Left colon (tissue), 2 donors: ENCODE data around the gene PTPRD. TPM values are rescaled to one million over a fixed set of nuclear protein-coding genes. Genes with fewer than 3 reads are reported as not detected.

Experiments
- ATAC-seq: fragments of 200-7000 bp; cut with Tn5 transposase; one replicate; pipeline ENCODE4 v1.9.1; 2020; ENCODE audit warnings: mild to moderate bottlenecking, moderate library complexity
- DNase-seq, 2 donors: peaks; one replicate each; pipeline ENCODE4 v3.0.0-alpha.2; 2020
- intact Hi-C, 2 donors: fragments of 100-400 bp; cut with DNase I in 1 of 2; cut with micrococcal nuclease in 1 of 2; formaldehyde crosslinking; loops; one replicate each; pipeline versions ENCODE4 v1.11.2 to v1.14.0; 2022; cut with DNase I, micrococcal nuclease
- total RNA-seq, 2 donors: library from RNA; stranded (reverse); fragmentation: NEBNext Ultra II Directional; extraction: Animal tissue kit (Norgen Biotek cat#: 25700); gene quantifications; one replicate each; pipeline ENCODE4 v1.2.1, GENCODE V29; 2021
- donor health status: DM: no; HTN: no; CAD: no.
- donor health status: DM: yes; HTN: yes; CAD: no.

The PTPRD gene
- total RNA-seq, 2 donors from 2014 or later, result 95.1 to 107 TPM

DNA sequence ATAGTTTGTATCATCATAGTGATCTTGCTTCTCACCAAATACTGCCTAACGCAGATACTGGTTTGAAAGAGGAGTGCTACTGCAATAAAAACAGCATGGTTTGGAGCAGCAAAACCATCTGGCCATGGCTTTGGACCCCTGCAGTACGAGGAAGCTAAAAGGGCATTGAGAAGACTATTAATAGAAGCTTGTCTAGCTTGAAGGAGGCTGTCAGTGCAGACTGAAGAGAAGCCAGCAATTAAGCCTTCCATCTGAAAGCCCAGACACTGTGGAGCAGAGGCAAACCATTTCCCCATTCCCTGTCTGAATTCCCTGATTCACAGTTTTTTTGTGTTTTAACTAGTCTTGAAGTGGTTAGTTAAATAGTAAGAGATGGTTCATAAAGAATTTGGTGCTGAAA lies 281.6 kb downstream of the PTPRD start:
- ATAC-seq, result no peak
- no peak for DNase-seq

DNA sequence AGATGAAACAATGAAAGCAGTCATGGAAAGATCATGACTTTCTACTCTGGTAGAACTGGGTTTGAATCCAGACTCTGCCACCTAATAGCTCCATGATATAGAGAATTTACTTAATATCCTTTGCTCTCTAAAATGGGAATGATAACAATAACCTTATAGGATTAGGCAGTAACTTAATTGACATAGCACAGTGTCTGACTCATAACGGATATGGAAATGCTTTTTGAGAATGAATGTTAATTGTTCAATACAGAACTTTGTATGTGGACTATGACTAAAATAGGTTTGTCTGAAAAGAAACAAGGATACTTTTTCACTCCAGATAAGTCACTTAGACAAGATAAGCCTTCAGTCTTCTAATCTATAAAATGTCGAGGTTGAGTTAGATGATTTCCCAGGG lies 330.7 kb downstream of the PTPRD start:
- no peak for DNase-seq
- intact Hi-C loops, result no loop called here
- no peak for ATAC-seq

More for the DNA sequence above, 281.6 kb downstream of the PTPRD start:
- intact Hi-C loops, result no loop called here

DNA sequence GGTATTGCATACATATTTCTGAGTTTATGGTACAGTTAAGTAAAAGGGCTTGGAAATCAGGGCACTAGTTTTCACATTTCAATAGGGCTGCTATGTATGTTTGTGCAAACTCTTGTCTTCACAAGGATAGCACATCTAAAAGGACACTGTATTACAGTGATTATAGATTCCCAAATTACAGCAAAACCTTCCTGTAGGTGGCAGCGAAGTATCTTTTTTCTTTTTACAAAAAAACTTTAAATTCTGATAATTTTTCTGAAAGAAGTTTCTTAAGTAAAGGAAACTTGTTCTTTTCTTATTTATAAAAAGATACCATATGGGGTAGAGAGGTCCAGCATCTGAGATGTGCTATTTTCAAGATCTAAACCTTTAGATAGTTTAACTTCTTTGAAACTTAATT lies 337.8 kb downstream of the PTPRD start:
- DNase-seq, result no peak
- intact Hi-C loops, result no loop called here
- no peak for ATAC-seq

DNA sequence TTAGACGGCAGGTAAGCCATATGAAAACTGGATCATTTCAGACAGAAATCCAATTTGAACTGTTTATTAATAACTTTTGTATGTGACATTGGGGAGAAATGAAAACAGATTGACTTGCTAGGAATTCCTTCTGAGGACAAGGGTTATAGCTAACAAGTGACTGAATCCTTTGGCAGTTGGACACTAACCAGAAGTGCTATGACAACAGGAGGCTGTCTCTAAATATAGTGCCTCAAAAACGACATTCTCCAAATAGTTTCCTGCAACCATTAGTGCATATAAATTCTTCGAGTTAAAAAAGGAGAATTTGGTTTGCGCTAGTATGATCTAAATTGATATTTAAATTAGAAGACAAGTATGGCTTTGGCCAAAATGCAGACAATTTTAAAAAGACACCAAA lies 338.6 kb downstream of the PTPRD start:
- intact Hi-C loops, result no loop called here
- ATAC-seq (no peak), DNase-seq (no peak)

DNA sequence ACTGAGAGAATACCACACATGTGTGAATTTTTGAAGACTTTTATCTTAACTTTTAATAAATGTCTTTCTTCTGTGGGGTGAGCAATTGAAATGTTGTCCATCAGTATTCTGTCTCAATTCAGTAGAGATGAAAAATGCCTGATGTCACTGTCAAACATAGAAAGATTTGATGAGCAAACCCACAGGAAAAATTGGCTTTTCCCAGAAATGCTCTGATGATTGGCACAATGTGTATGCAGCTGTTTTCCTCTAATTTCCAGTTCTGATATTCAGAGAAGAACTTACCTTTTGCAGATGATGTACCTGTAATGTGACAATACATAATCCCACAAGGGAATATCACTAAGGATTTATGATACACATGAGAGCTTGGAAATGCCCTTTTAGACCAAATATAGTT lies 340.0 kb downstream of the PTPRD start:
- ATAC-seq (no peak), DNase-seq (no peak)
- intact Hi-C loops, result no loop called here

DNA sequence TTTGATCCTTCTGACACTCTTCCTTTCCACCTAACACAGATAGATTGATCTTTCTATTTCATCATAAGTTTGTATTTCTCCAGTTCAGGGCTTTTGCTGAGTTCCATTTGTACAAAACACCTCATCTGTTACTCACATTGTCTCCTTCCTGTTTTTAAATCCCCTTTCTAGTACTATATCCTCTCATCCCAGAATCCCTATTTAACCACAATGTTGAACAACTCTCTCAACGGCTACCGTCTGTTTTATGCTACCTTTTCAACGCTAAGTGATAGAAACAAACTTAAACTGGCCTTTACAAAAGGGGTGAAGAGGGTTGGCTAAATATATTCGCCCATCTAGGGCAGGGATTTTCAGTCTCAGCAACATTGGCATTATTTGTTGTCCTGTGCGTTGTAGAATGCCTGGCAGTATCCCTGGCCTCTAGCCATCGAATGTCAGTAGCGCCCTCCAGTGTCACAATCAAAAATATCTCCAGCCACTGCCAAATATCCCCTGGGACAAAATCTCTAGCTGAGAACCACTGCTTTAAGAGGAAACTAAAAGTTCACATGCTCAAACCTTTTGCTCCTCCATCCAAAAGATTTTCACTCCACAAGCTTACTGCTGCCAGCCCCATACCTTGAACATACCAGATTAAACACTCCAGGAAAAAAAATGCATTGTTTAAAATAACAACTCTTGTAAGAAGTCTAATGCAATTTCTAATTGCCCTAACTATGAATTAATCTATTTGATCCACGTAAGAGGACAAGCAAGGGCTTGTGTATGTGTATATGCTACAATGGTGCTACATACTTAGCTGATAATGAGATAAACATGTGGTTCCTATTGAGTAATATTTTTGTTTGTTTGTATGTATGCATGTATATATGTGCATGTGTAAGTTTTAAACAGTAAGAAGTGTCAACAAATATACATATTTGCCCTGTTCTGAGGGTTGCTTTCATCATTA lies 344.0 kb downstream of the PTPRD start:
- ATAC-seq (no peak), DNase-seq (no peak)
- intact Hi-C loops, result no loop called here

DNA sequence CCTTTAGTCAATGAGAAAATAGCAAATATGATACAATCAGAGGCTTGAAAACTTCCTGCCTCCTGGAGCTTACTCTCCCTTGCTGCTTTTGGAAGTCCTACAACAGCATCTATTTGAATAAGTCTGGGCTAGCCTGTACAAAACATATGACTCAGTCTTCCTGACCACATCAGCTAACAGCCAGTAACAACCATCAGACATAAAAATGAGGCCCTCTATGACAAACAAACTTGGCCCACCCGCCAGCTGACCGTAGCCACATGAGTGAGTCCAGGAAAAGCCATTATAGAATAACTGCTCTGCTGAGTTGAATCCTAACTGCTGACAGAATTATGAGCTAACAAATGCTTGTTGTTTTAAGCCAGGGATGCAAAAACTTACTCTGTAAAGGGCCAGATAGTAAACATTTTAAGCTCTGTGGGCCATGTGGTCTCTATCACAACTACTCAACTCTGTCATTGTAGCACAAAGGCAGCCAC lies 347.6 kb downstream of the PTPRD start:
- intact Hi-C loops, result no loop called here
- ATAC-seq (no peak), DNase-seq (no peak)

DNA sequence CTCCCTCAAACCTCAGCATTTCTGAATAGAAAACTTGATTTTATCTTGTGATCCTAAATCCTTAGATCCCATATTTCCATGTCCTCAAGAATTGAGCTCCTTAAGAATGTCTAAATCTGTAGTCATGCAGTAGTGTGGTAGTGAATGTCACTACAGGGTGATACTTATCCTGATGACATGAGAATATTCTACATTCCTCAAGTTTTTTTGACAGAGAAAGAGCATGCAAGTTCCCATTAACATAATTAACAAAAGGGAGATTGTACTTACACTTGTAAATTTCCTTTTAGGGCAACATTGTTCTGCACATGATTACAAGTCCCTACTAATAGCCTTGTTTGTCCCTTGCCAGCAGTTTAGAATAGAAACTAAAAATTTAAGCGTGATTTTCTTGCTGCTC lies 352.3 kb downstream of the PTPRD start:
- DNase-seq (no peak), ATAC-seq (no peak)
- intact Hi-C loops, result no loop called here

DNA sequence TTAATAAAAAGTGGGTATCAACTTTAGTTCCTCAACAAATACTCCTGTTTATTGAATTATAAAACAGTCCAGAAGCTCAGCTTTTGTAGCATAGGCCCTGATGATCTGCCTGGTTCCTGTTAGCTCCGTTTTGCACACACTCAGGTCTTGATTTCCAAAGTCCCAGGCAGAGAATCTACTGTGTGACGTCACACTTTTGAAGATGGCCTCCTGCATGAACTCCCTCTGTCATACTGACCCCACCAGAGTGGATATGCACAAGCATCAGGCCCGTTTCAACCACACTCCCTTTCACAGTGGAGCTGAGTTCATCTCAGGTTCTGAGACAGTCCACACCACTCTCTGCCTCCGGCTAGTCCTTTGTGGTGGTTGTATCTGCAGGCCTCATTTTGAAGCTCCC lies 353.1 kb downstream of the PTPRD start:
- intact Hi-C loops, result no loop called here
- DNase-seq, result no peak
- no peak for ATAC-seq

DNA sequence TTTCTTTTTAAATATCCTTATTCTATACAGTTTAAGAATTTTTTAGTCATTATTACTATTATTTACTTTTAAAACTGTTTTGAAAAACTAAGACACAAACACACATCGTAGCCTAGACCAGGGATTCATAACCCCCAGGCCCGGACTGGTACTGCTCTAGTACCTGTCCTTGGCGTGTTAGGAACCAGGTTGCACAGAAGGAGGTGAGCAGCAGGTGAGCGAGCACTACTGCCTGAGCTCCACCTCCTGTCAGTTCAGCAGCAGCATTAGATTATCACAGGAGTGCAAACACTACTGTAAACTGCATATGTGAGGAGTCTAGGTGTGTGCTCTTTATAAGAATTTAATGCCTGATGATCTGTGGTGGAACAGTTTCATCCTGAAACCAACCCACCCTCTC lies 357.0 kb downstream of the PTPRD start:
- DNase-seq (no peak), ATAC-seq (no peak)
- intact Hi-C loops, result no loop called here

DNA sequence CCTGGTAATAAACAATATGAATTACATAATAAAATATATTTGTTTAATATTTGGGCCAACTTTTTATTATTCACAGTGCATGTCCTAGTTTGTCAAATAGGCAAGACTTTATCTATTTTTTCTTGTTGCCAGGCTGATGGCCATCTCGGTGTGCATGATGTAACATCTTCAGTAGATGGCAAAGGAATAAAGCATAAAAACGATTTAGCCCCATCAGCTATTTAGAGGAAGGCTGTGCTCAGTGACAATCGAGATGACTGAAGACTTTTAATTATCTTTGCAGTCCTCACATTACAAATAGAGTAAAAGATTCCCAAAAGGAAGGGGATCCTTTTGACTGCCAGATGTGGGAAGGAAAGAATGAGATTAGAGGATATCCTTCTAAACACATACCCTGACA lies 358.5 kb downstream of the PTPRD start:
- DNase-seq (no peak), ATAC-seq (no peak)
- intact Hi-C loops, result no loop called here

DNA sequence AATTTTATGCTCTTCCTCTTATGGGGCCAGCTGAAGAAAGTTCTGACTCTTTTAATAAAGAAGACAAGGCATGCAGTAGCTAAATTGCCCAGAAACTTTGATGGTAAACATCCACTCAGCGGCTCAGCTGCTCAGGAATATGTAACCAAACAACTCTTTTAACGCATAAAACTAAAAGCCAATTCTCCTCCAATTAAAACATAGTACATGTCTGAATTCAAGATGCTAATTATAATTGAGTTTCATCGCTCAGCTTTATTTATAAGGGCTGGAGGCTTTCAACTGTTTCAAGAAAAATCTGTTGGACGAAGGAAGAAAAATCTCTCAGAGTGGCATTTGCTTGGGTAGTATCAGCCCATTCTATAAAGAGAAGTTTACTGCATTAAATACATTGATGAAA lies 359.5 kb downstream of the PTPRD start:
- intact Hi-C loops, result no loop called here
- DNase-seq (no peak), ATAC-seq (no peak)

DNA sequence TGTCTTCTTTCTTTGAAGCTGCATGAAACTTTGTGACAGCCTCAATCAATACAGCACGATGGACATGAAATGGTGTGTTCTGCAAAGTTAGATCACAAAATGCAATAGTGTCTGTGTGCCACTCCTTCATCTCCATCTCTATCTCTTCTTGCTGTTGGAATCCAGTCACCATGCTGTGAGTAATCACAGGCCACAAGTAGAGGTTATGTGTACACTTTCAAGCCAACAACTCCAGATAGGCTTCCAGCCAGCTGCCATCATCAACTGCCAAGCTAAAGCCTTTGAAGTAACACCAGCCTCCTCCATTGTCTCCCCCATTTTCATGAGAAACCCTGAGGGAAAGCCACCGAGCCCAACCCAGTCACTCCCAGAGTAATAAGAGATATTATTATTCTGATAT lies 360.6 kb downstream of the PTPRD start:
- no peak for ATAC-seq
- intact Hi-C loops, result no loop called here
- no peak for DNase-seq

DNA sequence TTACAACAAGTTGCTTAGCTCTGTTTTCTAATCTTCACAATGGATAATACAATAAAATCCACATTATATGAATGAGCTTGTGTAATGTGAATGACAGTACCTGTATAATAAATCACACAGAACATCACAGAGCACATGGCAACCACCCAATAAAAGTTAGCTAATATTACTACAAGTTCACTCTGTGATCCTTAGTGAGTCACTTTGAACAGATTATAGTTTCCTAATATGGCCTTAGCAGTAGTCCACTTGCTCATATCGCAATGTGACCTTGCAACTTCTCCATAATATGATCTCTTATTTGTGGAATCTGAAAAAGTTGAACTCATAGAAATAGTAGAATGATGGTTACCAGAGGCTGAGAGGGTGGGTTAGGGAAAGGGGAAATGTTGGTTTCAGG lies 361.3 kb downstream of the PTPRD start:
- no peak for ATAC-seq
- intact Hi-C loops, result no loop called here

DNA sequence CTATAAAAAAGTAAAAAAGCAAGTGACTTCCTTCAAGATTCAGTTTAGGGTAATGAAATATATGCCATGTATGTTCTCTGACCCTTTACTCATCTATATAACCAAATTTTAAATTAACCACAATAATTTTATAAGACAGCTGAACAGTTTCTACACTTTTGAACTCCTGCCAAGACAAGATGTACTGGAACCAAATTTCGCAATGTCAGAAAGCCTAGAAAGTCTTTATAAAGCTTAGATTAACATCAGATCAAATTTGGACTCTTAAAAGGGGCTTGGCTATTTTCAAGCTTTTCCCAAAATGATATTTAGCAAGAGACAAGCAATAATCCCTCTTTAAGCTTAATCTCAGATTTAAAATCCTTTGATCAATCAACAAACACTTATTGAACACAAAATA lies 362.6 kb downstream of the PTPRD start:
- ATAC-seq (no peak), DNase-seq (no peak)
- intact Hi-C loops, result no loop called here

More for the DNA sequence above, 361.3 kb downstream of the PTPRD start:
- DNase-seq, result no peak

DNA sequence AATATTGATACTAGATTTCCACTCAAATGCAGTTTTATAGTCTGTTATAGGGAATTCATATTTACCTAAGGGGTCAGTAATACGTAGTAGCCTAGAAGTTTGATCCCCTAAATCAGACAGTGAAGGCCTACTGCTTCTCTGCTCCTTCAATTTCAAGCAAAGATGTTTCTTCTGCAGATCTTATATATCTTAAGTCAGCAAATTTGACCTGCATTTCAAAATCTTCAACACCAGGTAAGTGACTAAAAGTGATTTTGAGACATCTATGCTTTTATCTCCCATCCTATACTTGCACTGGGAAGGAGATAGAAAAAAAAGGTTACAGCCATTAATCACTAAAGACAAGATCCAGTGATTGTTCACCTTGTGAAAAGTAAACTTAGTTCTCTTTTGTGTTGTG lies 363.9 kb downstream of the PTPRD start:
- ATAC-seq (no peak), DNase-seq (no peak)
- intact Hi-C loops, result no loop called here

DNA sequence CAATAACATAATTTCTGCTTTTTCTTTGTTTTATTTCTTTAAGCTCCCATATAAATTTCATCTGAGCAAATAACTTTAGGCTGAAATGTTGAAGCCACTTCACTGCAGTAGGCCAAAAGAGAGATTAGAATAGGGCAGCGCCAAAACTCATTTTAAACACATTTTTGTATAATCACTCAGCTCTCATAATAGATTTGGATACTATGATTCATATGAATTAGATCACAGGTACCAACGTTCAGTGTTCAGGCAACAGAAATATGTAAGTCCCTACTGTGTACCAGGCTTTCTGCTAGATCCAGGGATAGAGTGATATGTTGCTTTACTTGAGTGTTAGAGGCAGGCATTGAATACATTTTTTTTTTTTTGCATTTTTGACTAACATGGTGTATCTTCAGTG lies 370.5 kb downstream of the PTPRD start:
- DNase-seq (no peak), ATAC-seq (no peak)
- intact Hi-C loops, result no loop called here

DNA sequence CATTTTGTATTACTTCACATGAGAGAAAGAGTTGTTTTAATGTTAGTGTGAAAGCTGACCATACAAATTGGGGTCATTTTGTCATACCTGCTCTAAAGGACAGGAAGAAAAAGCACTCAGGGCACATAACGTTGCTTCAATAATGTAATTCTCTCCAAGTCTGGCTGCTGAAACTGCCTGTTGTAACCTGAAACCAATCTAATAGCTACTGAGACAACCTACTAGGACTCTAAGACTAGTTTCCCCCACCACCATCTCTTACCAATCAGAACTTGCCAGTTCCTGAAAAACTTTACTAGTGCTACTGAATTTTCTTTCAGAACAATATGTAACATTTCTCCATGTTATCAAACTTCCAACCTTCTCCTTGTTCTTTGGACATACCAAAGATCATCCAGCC lies 374.7 kb downstream of the PTPRD start:
- no peak for ATAC-seq

DNA sequence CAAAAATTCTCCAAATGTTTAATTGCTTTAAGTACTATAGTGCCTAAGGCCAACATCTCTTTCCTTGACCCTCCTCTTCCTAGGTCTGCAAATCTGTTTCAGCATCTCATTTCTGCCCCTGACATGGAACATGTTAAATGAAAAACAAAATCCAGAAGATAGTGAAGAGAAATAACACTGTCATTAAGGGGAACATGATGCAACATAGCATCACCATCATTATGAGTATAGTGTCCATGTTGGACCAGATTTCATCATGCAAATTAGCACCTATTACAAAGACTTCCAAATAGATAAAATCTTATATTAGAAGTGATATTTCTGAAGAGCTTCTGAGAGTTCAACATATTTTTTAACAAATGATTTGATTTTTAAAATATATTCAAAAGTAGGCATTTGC lies 375.2 kb downstream of the PTPRD start:
- no peak for ATAC-seq
- intact Hi-C loops, result no loop called here
- no peak for DNase-seq

More for the DNA sequence above, 374.7 kb downstream of the PTPRD start:
- intact Hi-C loops, result no loop called here
- no peak for DNase-seq

DNA sequence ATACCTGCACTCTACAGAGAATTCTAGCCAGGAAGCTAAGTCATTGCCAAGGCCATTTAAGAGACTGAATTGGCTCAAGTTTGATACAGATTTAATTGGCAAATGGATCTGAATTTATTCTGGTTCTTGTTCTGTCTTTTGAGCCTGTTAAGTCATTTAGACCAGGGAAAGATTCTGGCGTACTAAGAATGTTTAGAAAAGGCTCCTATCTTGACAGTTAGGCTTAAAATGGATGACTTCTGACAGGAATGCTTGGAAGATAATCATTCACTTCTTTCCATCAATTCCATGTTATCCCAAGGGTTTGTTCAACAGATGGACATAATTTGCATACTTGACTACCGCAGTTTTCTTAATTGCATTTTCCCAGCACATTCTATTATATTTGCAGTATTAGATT lies 376.6 kb downstream of the PTPRD start:
- no peak for ATAC-seq
- intact Hi-C loops, result no loop called here
- DNase-seq, result no peak

DNA sequence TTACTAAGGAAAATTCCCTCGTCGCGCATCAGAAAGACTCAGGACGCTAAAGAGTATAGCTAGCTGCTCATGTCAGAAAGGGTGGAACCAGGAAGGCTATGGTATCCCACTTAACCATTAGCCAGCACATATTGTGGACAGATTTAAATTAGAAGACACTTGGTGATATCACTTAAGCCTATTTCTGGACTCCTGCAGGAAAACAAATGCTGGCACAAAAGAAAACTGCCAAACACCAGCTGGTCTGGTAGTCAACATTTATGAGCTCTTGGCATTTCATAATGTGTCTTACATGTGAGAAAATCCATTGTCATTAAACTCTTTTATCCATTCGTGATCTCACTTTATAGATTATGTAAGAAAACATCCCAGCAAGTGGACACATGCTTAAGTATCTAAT lies 377.4 kb downstream of the PTPRD start:
- ATAC-seq (no peak), DNase-seq (no peak)
- intact Hi-C loops, result no loop called here
